ENCODE results near the gene GHR.

Gene GHR

GRCh38 chr5:42516282-42517042, 93.2 kb downstream of the GHR start:
- no peak overlapping the region for H3K4me3 ChIP-seq (replicated peaks; ENCODE audit: low read depth, low read length)
- no peak for DNase-seq (ENCODE audit: extremely low read depth, low read depth)
- TF ChIP-seq CTCF (IDR thresholded peaks at IDR 0.05; ENCODE audit: low read depth, low read length, missing control alignments): no peak

DNA sequence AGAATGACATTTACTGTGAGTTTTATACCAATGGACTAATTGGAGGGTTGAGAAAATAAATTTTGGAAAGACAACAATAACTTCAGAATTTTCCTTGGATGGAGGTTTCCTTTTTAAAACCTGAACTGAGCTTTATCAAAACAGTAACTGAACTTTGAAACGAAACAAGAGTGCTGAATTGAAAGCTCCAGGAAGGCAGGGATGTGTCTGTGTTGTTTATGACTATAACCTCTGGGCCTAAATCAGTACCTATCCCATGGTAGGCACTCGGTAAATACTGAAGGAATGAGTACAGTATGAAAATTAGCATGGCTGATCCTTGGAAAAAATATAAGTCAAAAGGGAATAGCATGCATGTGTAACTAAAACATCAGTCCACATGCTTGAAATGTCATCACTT, 93.9 kb downstream of the GHR start:
- no peak for DNase-seq (ENCODE audit: extremely low read depth, low read depth)
- no peak for TF ChIP-seq CTCF (IDR thresholded peaks at IDR 0.05; ENCODE audit: low read depth, low read length, missing control alignments)

GRCh38 chr5:42518595-42519221, 95.5 kb downstream of the GHR start:
- TF ChIP-seq CTCF (IDR thresholded peaks at IDR 0.05; ENCODE audit: low read depth, low read length, missing control alignments): no peak
- DNase-seq (ENCODE audit: extremely low read depth, low read depth): no peak
- H3K4me3 ChIP-seq (replicated peaks; ENCODE audit: low read depth, low read length): no peak overlapping the region

More for the DNA sequence above, 93.9 kb downstream of the GHR start:
- H3K4me3 ChIP-seq (replicated peaks; ENCODE audit: low read depth, low read length): no peak overlapping the region

- no peak overlapping the region for H3K4me3 ChIP-seq (replicated peaks; ENCODE audit: low read depth, low read length)
- no peak for DNase-seq (ENCODE audit: extremely low read depth, low read depth)
- TF ChIP-seq CTCF (IDR thresholded peaks at IDR 0.05; ENCODE audit: low read depth, low read length, missing control alignments): no peak
Measured at GRCh38 chr5:42520203-42520602, 97.0 kb downstream of the GHR start.

DNA sequence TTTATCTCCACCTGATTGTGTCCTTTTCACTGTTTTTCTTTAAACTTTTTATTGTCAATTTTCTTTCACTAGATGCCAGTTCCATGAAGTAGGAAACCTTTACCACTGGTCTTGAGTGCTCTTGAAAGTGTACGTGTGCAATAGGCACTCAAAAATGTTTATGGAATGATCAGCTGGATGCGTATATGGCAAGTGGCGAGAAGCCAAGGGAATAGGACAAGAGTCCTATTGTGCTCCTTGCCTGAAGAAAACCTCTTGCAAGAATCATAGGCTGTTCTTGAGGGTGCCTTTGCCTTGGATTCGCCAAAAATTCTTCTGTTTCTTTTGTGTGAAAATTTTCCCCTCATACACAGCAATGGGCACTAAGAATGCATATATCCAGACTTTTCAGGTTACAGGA, 97.7 kb downstream of the GHR start:
- no peak for TF ChIP-seq CTCF (IDR thresholded peaks at IDR 0.05; ENCODE audit: low read depth, low read length, missing control alignments)
- no peak for DNase-seq (ENCODE audit: extremely low read depth, low read depth)
- H3K4me3 ChIP-seq (replicated peaks; ENCODE audit: low read depth, low read length): no peak overlapping the region

DNA sequence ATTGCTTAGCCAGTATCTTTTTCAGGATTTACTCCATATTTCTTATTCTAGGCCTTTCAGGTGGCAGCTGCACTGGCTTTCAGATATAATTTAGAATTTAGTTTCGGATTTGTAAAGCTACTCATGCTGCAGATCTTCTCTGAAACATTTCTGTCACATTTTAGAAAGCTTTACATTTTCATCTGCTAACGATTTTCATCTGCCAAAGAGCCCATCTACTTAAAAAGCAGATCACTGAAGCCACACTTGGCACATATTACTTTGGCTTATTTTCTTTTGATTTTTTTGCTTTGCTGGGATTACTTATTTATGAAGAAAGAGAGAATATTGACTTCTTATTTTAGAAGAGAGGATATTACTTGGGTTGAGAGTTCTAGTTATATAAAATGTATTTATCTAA, 98.2 kb downstream of the GHR start:
- no peak overlapping the region for H3K4me3 ChIP-seq (replicated peaks; ENCODE audit: low read depth, low read length)
- no peak for TF ChIP-seq CTCF (IDR thresholded peaks at IDR 0.05; ENCODE audit: low read depth, low read length, missing control alignments)
- DNase-seq (ENCODE audit: extremely low read depth, low read depth): no peak
